Measurements from ENCODE around the gene SIRPG. TPM values are rescaled to one million over a fixed set of nuclear protein-coding genes. Genes with fewer than 3 reads are reported as not detected.
"Not testable (repeated sequence)": the region's sequence is repeated elsewhere in the genome, so short reads cannot be mapped to it uniquely, and the experiment has no call there.

Gene SIRPG
- total RNA-seq, 2 donors from 2014 or later, result 0.52 to 1.1 TPM

DNA sequence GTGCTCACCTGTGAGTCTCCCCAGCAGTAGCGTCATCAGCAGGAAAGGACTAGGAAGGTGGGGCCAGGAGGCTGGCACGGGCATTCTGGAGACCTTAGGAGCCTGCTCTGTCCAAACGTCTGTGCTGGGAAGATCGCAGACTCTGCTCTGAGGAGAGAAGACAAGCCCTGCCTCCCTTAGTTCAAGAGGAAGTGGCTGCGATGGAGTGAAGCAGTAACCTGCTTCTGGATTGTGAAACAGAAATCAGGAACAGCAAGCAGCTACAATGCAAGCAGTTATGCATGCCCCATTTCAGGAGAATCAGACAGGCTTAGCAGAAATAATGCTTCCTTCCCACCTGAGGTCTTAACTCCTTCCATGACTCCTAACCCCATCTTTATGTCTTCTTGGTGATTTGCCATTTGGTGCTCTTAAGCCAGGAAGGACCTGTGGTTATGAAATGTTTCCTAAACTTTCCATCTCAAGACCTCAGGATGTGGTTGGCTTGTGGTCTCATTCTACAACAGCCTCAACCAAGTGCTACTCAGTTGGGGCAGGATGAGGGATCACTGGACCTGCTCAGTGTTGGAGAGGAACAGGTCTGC, 37.6 kb downstream of the SIRPG start, which contains the start of gene SIRPB1:
SIRPB1 (minus strand) TSS at position 149 of the 584 bp plus-strand sequence; CDS start at position 84, 65 bp downstream.
- intact Hi-C loops (cut with DNase I, micrococcal nuclease), result no loop called here
- DNase-seq, result no peak

DNA sequence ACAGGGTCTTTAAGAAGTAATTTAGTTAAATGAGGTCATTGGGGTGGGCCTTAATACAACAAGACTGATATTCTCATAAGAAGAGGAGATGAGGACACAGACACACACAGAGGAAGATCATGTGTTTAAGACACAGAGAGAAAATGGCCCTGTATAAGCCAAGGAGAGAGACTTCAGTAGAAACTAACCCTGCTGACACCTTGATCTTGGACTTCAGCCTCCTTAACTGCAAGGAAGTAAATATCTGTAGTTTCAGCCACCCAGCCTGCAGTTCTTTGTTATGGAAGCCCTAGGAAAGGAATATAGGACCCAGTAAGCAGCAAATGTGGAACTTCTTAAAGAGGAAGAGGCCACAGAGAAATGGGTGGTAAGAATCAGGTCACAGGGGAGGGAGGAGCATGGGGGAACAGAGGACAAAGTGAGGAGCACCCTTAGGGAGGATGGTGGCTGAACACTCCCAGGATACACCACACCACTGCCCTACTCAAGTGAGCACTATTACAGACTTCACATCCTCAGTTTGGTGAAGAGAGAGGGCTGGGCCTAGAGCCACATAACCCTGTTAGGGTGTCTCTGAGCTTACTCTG, 38.5 kb downstream of the SIRPG start:
- intact Hi-C loops (cut with DNase I, micrococcal nuclease), result no loop called here
- DNase-seq (no peak), ATAC-seq (no peak)

More for the DNA sequence above, 37.6 kb downstream of the SIRPG start, which contains the start of gene SIRPB1:
- ATAC-seq, result no peak

DNA sequence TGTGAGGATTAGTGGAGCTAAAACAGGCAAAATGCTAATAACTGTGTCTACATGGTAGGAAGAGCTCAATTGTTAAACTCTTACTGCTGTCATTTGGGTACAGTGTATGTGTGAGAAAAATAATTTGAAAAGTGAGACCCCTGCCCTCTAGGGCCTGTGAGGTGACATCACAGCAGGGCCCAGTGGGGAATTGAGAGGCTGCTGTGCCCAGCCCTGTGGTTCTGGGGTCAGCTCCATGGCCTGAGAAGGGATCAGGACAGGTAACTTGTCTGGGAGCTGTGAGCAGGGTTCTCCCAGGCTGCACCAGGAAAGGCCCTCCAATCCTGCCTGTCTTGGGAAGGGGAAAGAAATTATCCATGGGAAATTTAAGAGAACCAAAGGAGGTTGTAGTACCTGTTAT, 39.1 kb downstream of the SIRPG start:
- ATAC-seq (no peak), DNase-seq (no peak)
- intact Hi-C loops (cut with DNase I, micrococcal nuclease), result no loop called here

DNA sequence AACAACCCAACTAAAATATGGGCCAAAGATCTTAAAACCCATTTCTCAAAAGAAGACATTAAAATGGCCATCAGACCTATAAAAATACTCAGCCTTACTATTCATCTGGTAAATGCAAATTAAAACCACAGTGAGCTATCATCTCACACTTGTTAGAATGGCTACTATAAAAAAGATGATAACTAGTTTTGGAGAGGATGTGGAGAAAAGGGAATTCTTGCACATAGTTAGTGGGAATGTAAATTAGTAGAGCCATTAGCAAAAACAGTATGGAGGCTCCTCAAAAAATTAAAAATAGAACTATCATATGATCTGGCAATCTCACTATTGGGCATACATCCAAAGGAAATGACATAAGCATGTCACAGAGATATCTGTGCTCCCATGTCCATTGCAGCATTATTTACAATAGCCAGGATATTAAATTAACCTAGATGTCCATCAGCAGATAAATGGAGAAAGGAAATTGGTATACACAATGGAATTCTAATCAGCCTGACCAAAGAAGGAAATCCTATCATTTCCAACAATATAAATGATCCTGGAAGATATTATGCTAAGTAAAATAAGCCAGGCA, 40.6 kb downstream of the SIRPG start:
- intact Hi-C loops (cut with DNase I, micrococcal nuclease), result no loop called here
- no peak for ATAC-seq
- no peak for DNase-seq

DNA sequence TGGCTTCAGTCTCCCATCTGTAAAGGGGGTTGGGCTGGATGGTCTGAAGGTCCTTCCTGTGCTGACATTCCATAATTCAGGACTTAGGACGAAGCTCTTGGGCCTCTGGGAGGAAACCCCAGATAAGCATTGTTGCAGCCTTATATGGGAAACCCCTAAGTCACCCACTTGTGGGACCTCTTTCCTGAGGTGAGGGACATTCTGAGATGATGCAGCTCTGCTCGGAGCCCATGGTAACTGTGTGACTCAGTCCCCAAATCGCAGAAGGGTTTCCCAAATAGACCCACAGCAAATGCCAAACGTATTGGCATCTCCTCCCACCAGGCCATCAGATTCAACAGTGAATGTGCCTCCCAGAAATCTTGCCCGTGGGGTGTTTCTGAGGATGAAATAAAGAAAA, 47.2 kb downstream of the SIRPG start:
- DNase-seq; intact Hi-C loops (cut with DNase I, micrococcal nuclease); ATAC-seq: not testable (repeated sequence)

DNA sequence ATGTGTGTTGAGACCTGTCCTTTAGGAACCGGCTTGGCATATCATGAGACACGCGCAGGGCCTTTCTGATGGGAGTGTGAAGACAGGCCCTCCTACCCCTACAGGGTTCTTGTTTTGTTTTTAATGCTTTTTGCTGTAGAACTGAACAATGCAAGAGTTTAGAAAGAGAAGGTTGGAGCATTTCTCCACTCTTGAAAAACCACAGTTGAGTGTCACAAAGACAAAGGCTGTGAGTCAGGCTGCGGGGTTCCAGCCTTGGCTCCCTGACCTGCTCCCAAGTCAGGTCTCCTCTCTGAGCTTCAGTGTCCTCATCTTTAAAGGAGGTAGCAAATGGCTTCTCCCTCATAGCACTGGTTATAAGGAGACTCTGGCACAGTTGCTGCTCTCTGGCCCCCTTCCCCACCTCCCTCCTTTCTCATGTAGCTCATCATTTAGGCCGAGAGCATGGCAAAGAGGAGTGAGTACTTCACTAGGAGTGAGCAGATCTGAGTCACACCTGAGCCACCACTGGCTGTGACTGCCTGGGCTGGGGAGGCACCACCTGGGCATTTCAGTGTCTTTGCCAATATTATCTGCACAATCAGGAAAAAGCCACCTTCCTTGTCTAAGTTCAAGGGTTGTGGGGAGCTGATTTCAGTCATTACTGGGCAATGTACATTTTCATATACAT, 48.8 kb downstream of the SIRPG start:
- intact Hi-C loops (cut with DNase I, micrococcal nuclease); ATAC-seq; DNase-seq: not testable (repeated sequence)

DNA sequence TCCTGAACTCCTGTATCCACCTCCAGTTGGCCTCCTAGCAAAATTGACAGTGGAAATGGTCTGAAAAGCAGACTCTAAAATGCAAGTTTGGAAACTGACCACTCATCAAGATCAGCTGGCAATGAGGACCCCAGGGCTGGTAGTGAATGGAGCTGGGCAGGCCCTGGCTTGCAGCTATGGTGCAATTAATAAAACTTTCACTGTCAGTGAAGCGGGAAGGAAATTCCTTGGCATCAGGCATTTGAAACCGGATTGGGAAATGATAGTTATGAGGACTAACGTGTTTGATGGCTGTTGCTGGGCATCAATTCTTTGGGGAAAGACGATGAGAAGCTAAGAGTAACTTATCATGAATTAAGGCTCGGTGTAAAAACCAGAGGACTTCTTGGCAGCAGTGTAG, 56.8 kb downstream of the SIRPG start:
- no peak for ATAC-seq

DNA sequence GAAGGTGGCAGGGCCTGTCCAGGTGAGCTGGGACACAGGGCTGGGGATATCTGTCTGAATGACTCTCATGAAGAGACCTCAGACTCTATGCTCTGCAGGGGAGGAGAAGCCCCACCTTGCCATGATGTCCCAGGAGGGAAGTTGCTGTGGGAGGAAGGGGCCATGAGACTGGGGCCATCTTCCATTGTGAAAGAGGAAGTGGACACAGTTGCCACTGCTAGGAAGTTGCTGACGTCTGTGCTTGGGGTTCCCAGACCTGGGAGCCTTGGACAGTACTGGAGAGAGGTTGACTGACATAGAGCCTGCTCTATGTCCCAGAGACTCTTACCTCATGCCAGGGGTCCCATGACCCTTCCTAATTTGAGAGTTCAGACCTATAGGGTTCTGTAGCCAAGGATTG, 62.2 kb downstream of the SIRPG start:
- intact Hi-C loops (cut with DNase I, micrococcal nuclease), result no loop called here
- ATAC-seq (no peak), DNase-seq (no peak)

More for the DNA sequence above, 56.8 kb downstream of the SIRPG start:
- intact Hi-C loops (cut with DNase I, micrococcal nuclease), result no loop called here
- DNase-seq, result no peak

DNA sequence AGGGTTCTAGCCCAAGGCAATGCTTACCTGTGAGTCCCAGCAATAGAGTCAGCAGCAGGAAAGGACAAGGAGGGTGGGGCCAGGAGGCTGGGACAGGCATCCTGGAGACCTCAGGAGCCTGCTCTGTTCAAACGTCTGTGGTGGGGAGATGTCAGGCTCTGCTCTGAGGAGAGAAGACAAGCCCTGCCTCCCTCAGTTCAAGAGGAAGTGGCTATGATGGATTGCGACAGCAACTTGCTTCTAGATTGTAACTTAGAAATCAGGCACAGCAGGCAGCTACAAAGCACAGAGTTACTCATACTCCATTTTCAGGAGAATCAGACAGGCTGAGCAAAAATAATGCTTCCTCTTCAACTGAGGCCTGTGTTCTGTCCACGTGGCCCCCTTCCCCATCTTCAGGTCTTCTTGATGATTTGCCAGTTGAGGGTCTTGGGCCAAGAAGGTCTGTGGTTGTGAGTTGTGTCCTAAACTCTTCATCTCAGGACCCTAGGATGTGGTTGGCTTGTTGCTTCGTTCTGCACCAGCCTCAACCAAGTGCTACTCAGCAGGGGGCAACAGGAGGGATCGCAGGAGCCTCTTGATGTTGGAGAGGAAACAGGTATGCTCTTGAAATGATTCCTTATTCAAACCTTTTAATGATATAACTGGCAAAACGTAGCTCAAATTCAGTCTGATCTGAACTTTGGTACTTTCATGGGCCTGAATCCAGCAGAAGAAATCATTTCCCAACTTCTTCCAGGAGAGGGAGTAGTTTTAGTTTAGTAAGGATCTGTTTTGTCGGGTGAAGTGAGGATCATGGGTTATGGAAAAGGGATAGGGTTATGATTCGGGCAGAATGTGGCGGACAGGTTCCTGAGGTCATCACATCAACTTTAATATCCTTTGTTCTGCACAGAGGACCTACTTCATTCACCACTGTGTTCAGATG, 68.8 kb downstream of the SIRPG start:
- intact Hi-C loops (cut with DNase I, micrococcal nuclease), result no loop called here
- ATAC-seq, result peak; percentile 65
- peak in 1 of 2 donors; percentile 18 for DNase-seq

DNA sequence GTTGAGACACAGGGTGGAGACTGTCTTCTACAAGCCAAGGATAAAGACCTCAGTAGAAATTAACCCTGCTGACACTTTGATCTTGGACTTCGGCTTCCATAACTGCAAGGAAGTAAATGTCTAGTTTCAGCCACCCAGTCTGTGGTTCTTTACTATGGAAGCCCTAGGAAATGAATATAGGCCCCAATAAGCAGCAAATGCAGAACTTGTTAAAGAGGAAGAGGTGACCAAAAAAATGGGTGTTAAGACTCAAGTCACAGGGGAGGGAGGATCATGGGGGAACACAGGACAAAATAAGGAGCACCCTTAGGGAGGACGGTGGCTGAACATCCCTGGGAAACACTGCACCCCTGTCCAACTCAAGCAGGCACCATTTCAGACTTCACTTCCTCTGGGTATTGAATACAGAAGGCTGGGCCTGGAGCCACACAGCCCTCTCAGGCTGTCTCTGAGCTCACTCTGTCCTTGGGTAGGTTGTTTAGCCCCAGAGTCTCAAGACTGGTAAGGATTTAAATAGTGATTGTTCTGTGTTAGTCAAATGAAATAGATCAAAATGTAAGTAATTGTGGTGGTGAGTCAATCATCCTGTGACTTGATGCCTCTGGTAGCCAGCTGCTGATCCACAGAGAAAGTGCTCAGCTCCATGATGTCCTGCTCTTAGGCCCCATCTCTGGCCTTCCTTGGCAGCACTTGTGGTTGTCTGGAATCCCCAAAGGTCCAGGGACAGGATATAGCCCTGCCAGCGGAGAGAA, 69.6 kb downstream of the SIRPG start:
- no peak for DNase-seq
- no peak for ATAC-seq
- intact Hi-C loops (cut with DNase I, micrococcal nuclease), result no loop called here

DNA sequence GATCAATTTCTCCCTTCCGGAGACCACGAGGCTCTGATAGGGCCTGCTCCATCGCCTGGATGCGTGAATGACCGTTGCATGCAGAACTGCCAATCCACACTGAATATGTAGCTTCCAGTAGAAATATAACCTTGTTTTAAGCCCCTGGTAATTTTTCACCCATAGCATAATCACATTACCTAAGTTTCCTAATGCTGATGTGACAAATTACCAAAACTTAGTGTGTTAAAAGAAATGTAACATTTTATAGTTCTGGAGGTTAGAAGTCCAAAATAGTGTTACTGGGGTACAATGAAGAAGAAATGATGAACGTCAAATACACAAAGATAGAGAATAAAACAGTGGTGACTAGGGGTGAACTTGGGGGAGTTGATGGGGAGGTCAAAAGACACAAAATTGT, 78.1 kb downstream of the SIRPG start:
- ATAC-seq (no peak), DNase-seq (no peak)
- intact Hi-C loops (cut with DNase I, micrococcal nuclease), result no loop called here

Other genes with a start within 250 kb of the SIRPG start
- gene NSFL1C, start 190.9 kb downstream of the SIRPG start, total RNA-seq, result 10 to 100 TPM; 61.6 to 81.5 TPM
- 1 to 10 TPM; 1.1 to 2.4 TPM for gene SIRPB2, start 166.4 kb downstream of the SIRPG start, total RNA-seq
- gene SIRPD, start 100.1 kb downstream of the SIRPG start, total RNA-seq, result not detected
- gene SIRPB1, start 37.8 kb downstream of the SIRPG start, total RNA-seq, result 1 to 10 TPM in 1 of 2 donors, under 1 TPM in 1; 0.37 to 1.8 TPM
- gene SIRPA, start 237.6 kb upstream of the SIRPG start, total RNA-seq, result 10 to 100 TPM in 1 of 2 donors, 1 to 10 TPM in 1; 7.4 to 13.3 TPM

Data from left colon (tissue), 2 donors.